A673 (cell line): Measurements from ENCODE around the gene EXD3. TPM values are rescaled to one million over a fixed set of nuclear protein-coding genes. Genes with fewer than 3 reads are reported as not detected.

Experiments
- BruUV-seq: library from RNA; stranded (reverse); fragments of 400-500 nt; replicated peaks from 2 replicates; lab custom pipeline; 2021; lab: Mats Ljungman, UMichigan
- CTCF ChIA-PET: fragments of 300-600 bp; sonication (Branson Sonifier 250); formaldehyde crosslinking; loops from one replicate; lab custom pipeline; 2022; ENCODE audit warnings: antibody characterized with exemption; lab: Charles Lee
- POLR2A ChIA-PET: fragments of 300-600 bp; sonication (Branson Sonifier 250); formaldehyde crosslinking; loops from one replicate; lab custom pipeline; 2022; ENCODE audit warnings: antibody characterized with exemption; ENCODE audit not compliant: low non-redundant PET; lab: Charles Lee
- DNase-seq: peaks from one replicate; pipeline ENCODE4 v3.0.0-alpha.2; 2015; ENCODE audit warnings: low spot score
- H3K27ac ChIP-seq: fragments of 200-600 bp; sonication (generic); 2 replicates; pipeline ENCODE4 v1.5.1; 2016; ENCODE audit warnings: mixed run types, low read depth, mild to moderate bottlenecking, mixed read lengths, antibody characterized with exemption, low read length; ENCODE audit not compliant: poor library complexity, severe bottlenecking
- H3K27me3 ChIP-seq: fragments of 200-600 bp; sonication (generic); replicated peaks from 2 replicates; pipeline ENCODE4 v1.6.1; 2017; ENCODE audit warnings: mixed run types, low read depth, mild to moderate bottlenecking, mixed read lengths, antibody characterized with exemption, low read length; ENCODE audit not compliant: insufficient read depth, poor library complexity
- H3K36me3 ChIP-seq: fragments of 200-600 bp; sonication (generic); 2 replicates; pipeline ENCODE4 v1.6.1; 2016; ENCODE audit warnings: mixed run types, mild to moderate bottlenecking, mixed read lengths, antibody characterized with exemption, low read length; ENCODE audit not compliant: insufficient read depth, poor library complexity, severe bottlenecking
- H3K4me1 ChIP-seq: fragments of 200-600 bp; sonication (generic); 2 replicates; pipeline ENCODE4 v1.6.1; 2017; ENCODE audit warnings: mixed run types, mild to moderate bottlenecking, mixed read lengths, antibody characterized with exemption, low read length; ENCODE audit not compliant: insufficient read depth, poor library complexity, severe bottlenecking
- H3K4me3 ChIP-seq: fragments of 200-600 bp; sonication (generic); 2 replicates; pipeline ENCODE4 v1.5.1; 2016; ENCODE audit warnings: low read depth, mixed run types, mild to moderate bottlenecking, mixed read lengths, low read length; ENCODE audit not compliant: poor library complexity, severe bottlenecking
- H3K9me3 ChIP-seq: fragments of 200-600 bp; sonication (generic); 2 replicates; pipeline ENCODE4 v1.6.1; 2016; ENCODE audit warnings: mixed run types, low read depth, mild to moderate bottlenecking, mixed read lengths, antibody characterized with exemption, low read length; ENCODE audit not compliant: poor library complexity, severe bottlenecking
- CTCF ChIP-seq: fragments of 300-800, 200-600 bp; sonication (generic); conservative IDR thresholded peaks from 2 replicates; pipeline ENCODE4 v1.5.1; 2017; ENCODE audit warnings: low read depth, mild to moderate bottlenecking, antibody characterized with exemption, low read length, moderate library complexity, mixed read lengths
- EZH2 ChIP-seq: fragments of 200-600 bp; sonication (generic); IDR thresholded peaks from 2 replicates; pipeline ENCODE4 v1.6.1; 2017; ENCODE audit warnings: borderline replicate concordance, low read depth, mild to moderate bottlenecking, mixed read lengths, antibody characterized with exemption, low read length; ENCODE audit not compliant: poor library complexity, severe bottlenecking
- intact Hi-C: fragments of 100-400 bp; cut with micrococcal nuclease; formaldehyde crosslinking; loops from one replicate; pipeline ENCODE4 v1.10.0; 2022; ENCODE audit not compliant: unreplicated experiment
- total RNA-seq: library from RNA; stranded (reverse); gene quantifications from 2 replicates; pipeline ENCODE4 v1.2.3, GENCODE V29; 2021

The EXD3 gene
- total RNA-seq, 1 experiment from 2014 or later, result 6.3 TPM

GRCh38 chr9:137368431-137369035 lies 54.4 kb downstream of the EXD3 start:
- no peaks in the 10 kb centered on the region for H3K36me3 ChIP-seq
- intact Hi-C loops, result no loop called here
- no peak overlapping the region for H3K4me3 ChIP-seq
- H3K9me3 ChIP-seq, result no peaks in the 10 kb centered on the region
- no peaks in the 10 kb centered on the region for H3K4me1 ChIP-seq
- no peak overlapping the region for H3K27ac ChIP-seq
- TF ChIP-seq CTCF, result no peak
- no peak for TF ChIP-seq EZH2
- DNase-seq, result no peak
- ChIA-PET CTCF (no interaction called here), POLR2A (no interaction called here)
- BruUV-seq, result no TSS peak
- no peaks in the 10 kb centered on the region for H3K27me3 ChIP-seq

- ChIA-PET POLR2A (no interaction called here), CTCF (no interaction called here)
- no peak for DNase-seq
- no peaks in the 10 kb centered on the region for H3K4me1 ChIP-seq
- TF ChIP-seq CTCF (no peak), EZH2 (no peak)
- BruUV-seq, result no TSS peak
- no peaks in the 10 kb centered on the region for H3K9me3 ChIP-seq
- H3K27me3 ChIP-seq, result no peaks in the 10 kb centered on the region
- intact Hi-C loops, result no loop called here
- no peak overlapping the region for H3K4me3 ChIP-seq
- H3K36me3 ChIP-seq, result no peaks in the 10 kb centered on the region
- H3K27ac ChIP-seq, result no peak overlapping the region
These were observed 55.2 kb downstream of the EXD3 start for GRCh38 chr9:137367506-137368430.

- TF ChIP-seq EZH2 (no peak), CTCF (no peak)
- no TSS peak for BruUV-seq
- Histone ChIP-seq H3K4me1 (no peaks in the 10 kb centered on the region), H3K27ac (no peak overlapping the region), H3K9me3 (no peaks in the 10 kb centered on the region), H3K4me3 (no peak overlapping the region), H3K36me3 (no peaks in the 10 kb centered on the region), H3K27me3 (no peaks in the 10 kb centered on the region)
- no peak for DNase-seq
- intact Hi-C loops, result no loop called here
- CTCF ChIA-PET, result no interaction called here
- POLR2A ChIA-PET, result no interaction called here
These were observed 56.0 kb downstream of the EXD3 start for GRCh38 chr9:137366891-137367381.
